ENCODE data around the gene OVOL3.
"Not testable (repeated sequence)": the region's sequence is repeated elsewhere in the genome, so short reads cannot be mapped to it uniquely, and the experiment has no call there.

Gene OVOL3

GRCh38 chr19:36101550-36102327, 9.2 kb upstream of the OVOL3 start:
- no peak for DNase-seq

DNA sequence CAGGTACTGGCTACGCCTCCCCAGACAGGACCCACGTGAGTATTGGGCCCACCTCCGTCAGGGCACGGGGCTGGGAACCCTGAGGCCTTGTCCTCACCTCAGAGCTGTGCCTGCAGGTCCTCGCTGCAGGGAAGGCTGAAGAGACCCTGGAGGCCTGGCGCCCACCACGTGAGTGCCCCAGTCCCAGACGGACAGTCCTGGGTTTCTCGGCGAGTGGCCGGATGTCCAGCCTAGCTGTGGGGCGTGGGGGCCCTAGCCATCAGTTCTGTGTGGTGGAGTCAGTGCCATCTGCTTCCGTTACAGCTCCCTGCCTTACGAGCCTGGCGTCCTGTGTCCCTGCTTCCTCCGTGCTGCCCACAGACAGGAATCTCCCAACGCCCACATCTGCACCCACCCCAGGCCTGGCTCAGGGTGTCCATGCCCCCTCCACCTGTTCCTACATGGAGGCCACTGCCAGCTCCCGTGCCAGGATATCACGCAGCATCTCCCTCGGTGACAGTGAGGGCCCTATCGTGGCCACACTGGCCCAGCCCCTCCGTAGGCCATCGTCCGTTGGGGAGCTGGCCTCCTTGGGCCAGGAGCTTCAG, 7.8 kb upstream of the OVOL3 start:
- no peak for DNase-seq

DNA sequence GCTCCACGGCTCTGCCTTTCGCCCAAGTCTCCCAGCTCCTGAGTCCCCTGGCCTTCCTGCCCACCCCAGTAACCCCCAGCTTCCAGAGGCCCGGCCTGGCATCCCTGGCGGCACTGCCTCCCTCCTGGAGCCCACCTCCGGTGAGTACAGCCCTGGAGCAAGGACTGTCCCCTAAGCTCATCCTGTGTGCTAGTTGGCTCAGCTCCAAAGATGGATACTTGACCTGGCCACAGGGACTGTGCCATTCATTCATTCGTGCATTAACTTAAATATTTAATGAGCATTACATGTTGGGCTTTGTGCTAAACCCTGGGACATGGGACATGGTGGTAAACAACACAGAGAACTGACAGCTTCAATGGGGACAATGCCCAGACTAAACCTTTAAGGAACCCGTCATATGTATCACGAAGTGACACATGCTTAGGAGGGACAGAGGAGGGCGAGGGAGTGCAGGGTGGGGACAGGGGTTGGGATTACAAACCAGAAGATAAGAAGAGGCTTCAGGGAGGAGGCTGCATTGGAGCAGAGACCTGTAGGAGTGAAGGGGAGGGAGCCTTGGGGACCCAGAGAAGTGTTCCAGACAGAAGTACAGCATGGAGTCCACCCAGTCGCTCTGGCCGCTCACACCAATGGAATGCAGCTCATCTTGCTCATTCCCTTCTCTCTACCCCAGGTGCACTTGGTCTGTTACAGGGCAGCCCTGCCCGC, 6.9 kb upstream of the OVOL3 start:
- no peak for DNase-seq

DNA sequence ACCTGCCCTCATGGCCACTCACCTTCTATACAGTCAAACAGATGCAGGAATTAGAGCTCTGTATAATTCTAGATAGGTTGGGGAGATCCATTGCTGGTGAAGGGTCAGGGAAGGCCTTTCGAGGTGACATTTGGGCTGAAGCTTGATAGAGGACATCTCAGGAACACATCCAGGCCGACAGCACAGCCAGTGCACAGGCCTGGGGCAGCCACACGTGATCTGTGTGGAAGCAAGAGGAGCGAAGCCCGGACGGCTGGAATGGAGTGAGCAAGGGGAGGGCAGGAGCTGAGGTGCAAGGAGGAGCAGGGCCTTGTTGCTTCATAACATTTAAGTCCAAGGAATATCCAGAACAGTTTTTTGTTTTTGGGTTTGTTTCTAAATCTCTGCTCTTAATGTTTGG, 4.5 kb upstream of the OVOL3 start:
- no peak for DNase-seq

- DNase-seq = no peak
Measured at GRCh38 chr19:36106991-36107390, 4.0 kb upstream of the OVOL3 start.

DNA sequence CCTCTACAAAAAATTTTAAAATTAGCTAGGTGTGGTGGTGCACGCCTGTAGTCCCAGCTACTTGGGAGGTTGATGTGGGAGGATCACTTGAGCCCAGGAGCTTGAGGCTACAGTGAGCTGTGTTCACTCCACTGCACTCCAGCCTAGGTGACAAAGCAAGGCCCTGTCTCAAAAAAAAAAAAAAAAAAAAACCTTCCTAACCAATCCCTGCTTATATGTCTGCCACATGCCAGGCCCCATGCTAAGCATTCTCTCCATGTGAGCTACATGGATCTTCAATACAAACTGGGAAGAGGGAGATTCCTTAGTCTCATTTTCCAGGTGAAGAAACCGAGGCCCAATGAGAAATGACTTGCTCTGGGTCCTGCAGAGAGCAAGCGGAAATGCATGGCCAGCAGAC, 2.3 kb upstream of the OVOL3 start:
- DNase-seq = no peak

- no peak for DNase-seq
Measured at GRCh38 chr19:36111200-36111539, 227 bp downstream of the OVOL3 start.

DNA sequence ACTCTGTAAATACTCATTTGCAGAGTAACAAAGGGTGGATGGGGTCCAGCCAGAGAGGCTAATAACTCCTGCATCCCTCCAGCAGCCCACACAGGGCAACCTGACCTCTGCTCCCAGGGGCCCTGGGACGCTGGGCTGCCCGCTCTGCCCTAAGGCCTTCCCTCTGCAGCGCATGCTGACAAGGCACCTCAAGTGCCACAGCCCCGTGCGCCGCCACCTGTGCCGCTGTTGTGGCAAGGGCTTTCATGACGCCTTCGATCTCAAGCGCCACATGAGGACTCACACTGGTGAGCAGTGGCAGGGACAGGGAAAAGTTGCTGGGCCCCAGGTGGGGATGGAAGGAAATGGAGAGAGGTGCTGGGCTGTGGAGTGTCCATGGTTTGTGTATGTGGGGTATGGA, 1.7 kb downstream of the OVOL3 start:
- DNase-seq = no peak

DNA sequence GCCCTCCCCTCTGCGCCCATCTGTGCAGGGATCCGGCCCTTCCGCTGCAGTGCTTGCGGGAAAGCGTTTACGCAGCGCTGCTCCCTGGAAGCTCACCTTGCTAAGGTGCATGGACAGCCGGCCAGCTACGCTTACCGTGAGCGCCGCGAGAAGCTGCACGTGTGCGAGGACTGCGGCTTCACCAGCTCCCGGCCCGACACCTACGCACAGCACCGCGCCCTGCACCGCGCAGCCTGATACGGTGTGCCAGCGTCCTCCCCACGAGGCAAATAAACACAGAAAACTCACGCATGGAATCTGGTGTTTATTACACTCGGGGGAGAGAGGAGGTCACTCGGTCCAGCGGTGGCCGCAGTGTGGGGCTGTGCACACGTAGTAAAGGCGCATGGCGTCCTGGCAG, 2.5 kb downstream of the OVOL3 start:
- DNase-seq = no peak

DNA sequence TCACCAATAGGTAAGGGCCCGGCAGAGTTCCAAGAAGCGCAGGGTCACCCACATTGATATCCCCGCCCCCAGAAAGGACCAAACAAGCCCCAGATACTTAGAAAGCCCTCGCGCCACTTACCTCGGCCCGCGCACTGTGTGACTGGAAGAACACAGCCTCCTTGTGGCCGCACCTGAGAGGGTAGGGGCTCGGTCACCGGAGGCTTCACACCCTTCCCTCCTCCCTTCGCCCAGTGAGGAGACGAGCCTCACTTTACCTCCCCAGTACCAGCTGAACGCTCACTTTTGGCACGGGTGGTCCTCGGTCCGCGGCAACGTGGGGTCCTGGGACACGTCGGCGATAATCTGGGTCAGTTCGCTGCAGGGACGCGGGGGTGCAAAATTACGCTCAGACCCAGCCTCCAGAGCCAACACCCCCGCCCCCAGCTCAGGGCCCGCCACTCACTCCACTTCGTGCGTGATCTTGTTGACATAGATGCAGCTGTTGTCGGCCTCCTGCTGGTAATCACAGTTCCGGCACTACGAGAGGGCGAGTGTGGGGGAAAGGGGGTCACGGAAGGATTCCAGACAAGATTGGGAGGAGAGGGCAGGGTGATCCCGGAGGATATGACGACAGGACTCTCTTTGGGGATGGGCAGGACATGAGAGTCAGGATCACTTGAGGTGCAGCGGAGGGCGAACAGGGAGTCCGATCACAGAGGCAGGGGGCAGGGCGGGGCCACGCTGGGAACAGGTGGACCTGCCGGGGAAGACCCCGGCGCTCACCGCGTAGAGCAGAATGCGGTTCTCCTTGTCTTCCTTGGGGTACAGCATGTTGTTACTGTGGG, 3.2 kb downstream of the OVOL3 start:
- peak; percentile 50 for DNase-seq

GRCh38 chr19:36114721-36115452, 3.9 kb downstream of the OVOL3 start, which contains the start of gene POLR2I:
Gene POLR2I, minus strand, starts transcription at chr19:36114875. Its CDS starts 19 bp downstream, at chr19:36114856.
- peak; percentile 99 for DNase-seq

DNA sequence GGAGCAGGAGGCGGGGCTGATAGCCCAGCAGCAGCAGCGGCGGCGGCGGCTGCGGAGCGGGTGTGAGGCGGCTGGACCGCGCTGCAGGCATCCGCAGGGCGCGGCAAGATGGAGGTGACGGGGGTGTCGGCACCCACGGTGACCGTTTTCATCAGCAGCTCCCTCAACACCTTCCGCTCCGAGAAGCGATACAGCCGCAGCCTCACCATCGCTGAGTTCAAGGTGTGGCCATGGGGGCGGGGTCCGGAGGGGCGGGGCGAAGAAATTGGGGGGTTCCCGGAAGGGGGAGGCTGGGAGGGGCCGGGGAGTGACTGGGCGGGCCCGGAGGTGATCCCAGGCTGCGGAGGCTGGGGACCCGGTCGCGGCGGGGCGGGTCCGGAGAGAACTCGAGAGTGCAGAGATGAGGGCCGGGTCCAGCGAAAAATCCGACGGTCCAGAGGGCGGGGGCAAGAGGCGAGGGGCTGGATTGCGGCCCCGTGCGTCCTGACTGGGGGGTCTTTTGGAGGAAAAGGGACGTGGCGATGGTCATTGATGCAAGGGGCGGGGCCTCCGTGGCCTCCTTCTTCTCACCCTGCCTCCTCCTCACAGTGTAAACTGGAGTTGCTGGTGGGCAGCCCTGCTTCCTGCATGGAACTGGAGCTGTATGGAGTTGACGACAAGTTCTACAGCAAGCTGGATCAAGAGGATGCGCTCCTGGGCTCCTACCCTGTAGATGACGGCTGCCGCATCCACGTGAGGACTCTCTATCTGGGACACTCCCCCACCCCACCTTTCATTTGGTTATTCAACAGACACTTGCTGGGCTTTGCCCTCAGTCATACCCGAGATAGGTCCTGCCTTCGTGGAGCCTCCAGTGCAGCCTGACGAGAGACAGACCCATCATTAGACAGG, 4.8 kb downstream of the OVOL3 start, which contains the start of gene TBCB:
Gene TBCB, plus strand, starts transcription at position 16 of the 891 bp plus-strand sequence. Its CDS starts 93 bp downstream, at position 109.
- no peak for DNase-seq

DNA sequence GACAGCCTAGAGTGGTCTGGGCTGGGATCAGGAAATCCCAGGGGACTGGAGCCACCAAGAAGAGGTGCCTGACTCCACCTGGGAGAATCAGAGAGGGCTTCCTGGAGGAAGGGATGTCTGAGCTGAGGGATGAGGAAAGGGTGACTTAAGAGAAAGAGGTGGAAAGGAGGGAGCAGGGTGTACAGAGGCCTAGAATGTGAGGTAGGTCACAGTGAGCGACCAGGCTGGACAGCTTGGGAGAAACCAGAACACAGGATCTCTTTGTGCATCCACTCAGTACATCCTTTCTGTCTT, 5.3 kb downstream of the OVOL3 start:
- no peak for DNase-seq

DNA sequence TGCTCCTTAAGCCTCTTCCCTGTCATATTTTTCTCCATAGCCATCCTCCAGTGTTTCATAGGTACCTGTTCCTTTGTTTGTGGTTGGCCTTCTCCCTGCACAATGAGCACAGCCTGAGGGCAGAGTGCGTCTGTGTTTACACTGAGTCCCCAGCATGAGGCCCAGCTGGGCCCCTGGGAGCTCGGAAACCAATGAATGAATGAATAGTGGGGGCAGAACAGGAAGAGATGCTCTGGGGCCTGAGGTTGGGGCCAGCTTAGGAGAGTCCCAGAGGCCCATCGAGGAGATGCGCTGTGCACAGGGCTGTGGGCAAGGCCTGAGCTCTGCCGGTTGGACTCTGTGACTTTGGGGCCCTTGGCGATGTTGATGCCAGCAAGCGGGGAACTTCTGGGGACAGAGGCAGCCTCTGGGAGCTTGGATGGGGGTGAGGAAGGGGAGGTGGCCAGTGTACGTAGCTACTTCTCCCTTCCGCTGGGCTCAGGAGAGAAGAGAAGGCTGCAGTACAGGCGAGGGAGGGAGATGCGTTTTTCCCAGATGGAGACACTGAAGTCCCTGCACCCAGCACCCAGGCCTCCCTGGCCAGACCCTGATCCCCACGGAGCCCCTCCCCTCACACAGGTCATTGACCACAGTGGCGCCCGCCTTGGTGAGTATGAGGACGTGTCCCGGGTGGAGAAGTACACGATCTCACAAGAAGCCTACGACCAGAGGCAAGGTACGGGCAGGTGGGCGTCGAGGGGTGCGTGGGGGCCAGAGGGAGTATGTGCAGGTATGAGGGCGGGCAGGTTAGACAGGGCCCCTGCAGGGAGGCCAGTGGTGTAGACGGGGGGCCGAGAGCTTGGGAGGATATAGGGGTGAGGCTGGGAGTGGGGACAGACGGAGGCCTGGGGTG, 9.4 kb downstream of the OVOL3 start:
- DNase-seq = no peak

- no peak for DNase-seq
Measured at GRCh38 chr19:36120984-36121358, 10.0 kb downstream of the OVOL3 start.

DNA sequence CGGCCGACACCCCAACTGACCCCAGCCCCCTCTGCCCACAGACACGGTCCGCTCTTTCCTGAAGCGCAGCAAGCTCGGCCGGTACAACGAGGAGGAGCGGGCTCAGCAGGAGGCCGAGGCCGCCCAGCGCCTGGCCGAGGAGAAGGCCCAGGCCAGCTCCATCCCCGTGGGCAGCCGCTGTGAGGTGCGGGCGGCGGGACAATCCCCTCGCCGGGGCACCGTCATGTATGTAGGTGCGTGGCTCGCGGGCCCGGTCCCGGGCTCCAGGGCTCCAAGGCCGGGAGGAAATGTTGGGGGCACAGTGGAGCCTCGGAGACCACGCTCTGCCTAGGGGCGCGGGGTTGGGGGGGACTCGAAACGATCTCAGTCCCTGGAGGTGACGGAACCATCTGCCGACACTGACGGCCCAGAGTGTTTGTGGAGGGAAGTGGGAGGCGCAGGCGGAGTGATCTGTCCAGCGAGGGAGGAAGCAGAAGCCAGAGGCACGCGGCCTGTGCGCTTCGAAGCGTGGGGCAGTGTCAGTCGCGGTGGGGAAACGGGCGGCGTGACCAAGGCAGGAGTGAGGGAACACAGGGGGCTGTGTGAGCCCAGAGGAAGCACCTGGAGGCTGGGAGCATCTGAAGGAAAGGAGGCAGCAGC, 10.7 kb downstream of the OVOL3 start:
- DNase-seq = no peak

- DNase-seq = no peak
Measured at GRCh38 chr19:36125557-36125956, 14.6 kb downstream of the OVOL3 start.

GRCh38 chr19:36128392-36128736, 17.4 kb downstream of the OVOL3 start:
- no peak for DNase-seq

DNA sequence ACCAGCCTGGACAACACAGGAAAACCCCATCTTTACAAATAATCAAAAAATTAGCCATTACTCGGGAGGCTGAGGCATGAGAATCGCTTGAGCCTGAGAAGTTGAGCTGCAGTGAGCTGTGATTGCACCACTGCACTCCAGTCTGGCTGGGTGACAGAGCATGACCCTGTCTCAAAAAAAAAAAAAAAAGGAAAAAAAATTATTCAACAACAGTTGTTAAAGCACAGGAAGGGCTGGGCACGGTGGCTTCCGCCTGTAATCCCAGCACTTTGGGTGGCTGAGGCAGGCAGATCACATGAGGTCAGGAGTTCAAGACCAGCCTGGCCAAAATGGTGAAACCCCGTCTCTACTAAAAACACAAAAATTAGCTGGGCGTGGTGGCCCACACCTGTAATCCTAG, 20.3 kb downstream of the OVOL3 start:
- DNase-seq = not testable (repeated sequence)

- DNase-seq = not testable (repeated sequence)
Measured at GRCh38 chr19:36134867-36135266, 23.9 kb downstream of the OVOL3 start.
